Measurements from ENCODE around the gene HHIPL1. TPM values are rescaled to one million over a fixed set of nuclear protein-coding genes. Genes with fewer than 3 reads are reported as not detected.

Gene HHIPL1
- total RNA-seq, 1 donor from 2014 or later = 0.86 TPM

DNA sequence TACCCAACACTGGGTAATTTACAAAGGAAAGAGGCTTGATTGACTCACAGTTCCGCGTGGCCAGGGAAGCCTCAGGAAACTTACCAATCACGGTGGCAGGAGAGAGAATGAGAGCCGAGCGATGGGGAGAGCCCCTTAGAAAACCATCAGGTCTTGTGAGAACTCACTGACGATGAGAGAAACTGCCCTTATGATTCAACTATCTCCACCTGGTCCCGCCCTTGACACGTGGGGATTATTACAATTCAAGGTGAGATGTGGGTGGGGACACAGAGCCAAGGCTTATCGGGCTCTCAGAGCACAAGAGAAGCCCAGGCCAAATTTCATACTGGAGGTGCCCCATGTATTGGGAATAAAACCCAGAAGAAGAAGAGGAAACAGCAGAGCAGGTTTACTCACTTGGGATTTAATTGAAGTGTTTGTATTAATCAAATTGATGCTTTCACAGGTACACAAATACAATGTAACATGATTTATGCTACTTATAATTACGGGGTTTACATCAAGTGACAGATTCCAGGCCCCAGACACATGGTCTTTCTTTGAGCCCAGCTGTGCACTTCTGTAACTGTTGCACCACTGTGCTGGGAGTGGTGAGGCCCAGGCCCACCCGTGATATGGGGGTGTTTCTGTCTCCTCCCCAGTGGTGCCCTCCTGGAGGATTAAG is 32.7 kb upstream of the HHIPL1 start:
- Mint-ChIP-seq H3K4me3 (ENCODE audit: unreplicated experiment) (no peak overlapping the region), H3K27ac (ENCODE audit: unreplicated experiment) (peak overlapping the region; percentile 38), H3K36me3 (ENCODE audit: low read depth, unreplicated experiment) (no peaks in the 10 kb centered on the region), H3K9me3 (ENCODE audit: unreplicated experiment) (no peaks in the 10 kb centered on the region), H3K27me3 (ENCODE audit: low read depth, unreplicated experiment) (peaks cover 37% of the 10 kb centered on the region), H3K4me1 (ENCODE audit: low read depth, unreplicated experiment) (peaks cover 2% of the 10 kb centered on the region)
- DNase-seq (ENCODE audit: low read depth) = no peak
- Histone ChIP-seq H3K27ac (ENCODE audit: low read depth, low read length) (no peak overlapping the region), H3K27me3 (ENCODE audit: insufficient read depth, low read length) (no peaks in the 10 kb centered on the region), H3K4me2 (ENCODE audit: low read length) (no peak overlapping the region), H2AFZ (ENCODE audit: low read depth, low read length) (no peak overlapping the region), H3K9ac (ENCODE audit: low read length) (no peak overlapping the region), H4K20me1 (ENCODE audit: insufficient read depth, low read length) (no peaks in the 10 kb centered on the region), H3K4me3 (ENCODE audit: insufficient read depth, low read depth, low read length) (no peak overlapping the region), H3K79me2 (ENCODE audit: insufficient read depth, low read length) (no peaks in the 10 kb centered on the region), H3K9me3 (ENCODE audit: insufficient read depth, low read depth, low read length) (no peaks in the 10 kb centered on the region), H3K36me3 (ENCODE audit: insufficient read depth, low read length) (no peaks in the 10 kb centered on the region), H3K4me1 (ENCODE audit: insufficient read depth, low read length) (peaks cover 9% of the 10 kb centered on the region)
- no peak for FAIRE-seq
- TF ChIP-seq, protein P1, sequence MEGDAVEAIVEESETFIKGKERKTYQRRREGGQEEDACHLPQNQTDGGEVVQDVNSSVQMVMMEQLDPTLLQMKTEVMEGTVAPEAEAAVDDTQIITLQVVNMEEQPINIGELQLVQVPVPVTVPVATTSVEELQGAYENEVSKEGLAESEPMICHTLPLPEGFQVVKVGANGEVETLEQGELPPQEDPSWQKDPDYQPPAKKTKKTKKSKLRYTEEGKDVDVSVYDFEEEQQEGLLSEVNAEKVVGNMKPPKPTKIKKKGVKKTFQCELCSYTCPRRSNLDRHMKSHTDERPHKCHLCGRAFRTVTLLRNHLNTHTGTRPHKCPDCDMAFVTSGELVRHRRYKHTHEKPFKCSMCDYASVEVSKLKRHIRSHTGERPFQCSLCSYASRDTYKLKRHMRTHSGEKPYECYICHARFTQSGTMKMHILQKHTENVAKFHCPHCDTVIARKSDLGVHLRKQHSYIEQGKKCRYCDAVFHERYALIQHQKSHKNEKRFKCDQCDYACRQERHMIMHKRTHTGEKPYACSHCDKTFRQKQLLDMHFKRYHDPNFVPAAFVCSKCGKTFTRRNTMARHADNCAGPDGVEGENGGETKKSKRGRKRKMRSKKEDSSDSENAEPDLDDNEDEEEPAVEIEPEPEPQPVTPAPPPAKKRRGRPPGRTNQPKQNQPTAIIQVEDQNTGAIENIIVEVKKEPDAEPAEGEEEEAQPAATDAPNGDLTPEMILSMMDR (IDR thresholded peaks at IDR 0.05; ENCODE audit: insufficient read depth, low read depth, low read length) = no peak
- TF ChIP-seq EZH2 (IDR thresholded peaks at IDR 0.05; ENCODE audit: insufficient read depth, low read length) = no peak

DNA sequence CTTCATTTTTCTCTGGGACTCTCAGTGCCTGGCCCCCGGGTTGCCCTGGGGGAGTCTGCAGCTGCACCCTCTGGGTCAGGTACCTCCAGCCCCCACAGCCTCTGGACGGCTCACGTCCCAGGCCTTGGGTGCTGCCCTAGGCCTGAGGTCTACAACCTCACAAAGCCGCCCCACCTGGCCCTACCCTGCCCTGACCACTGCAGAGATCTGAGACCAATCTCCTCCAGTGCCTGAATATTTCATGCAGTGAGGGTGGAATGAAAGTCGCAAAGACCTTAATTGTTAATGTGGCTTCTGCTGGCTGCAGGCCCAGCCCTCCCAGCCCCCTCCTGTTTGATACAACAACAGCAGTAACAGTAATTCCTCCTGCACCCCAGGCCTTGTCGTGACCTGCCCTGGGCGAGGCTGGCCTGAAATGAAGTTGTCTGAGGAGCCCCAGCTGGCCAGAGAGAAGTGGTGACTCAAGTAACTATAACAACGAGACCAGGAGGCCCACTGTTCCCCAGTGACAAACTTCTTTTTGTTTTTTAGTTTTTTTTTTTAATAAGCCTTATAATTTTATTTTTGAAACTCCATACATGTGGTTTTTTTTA is 32.1 kb upstream of the HHIPL1 start:
- FAIRE-seq = no peak
- no peak overlapping the region for H3K4me2 ChIP-seq (ENCODE audit: low read length)

More for the DNA sequence above, 32.1 kb upstream of the HHIPL1 start:
- Histone ChIP-seq H3K36me3 (ENCODE audit: insufficient read depth, low read length) (no peaks in the 10 kb centered on the region), H3K27me3 (ENCODE audit: insufficient read depth, low read length) (no peaks in the 10 kb centered on the region), H3K79me2 (ENCODE audit: insufficient read depth, low read length) (no peaks in the 10 kb centered on the region), H3K9me3 (ENCODE audit: insufficient read depth, low read depth, low read length) (no peaks in the 10 kb centered on the region), H3K4me3 (ENCODE audit: insufficient read depth, low read depth, low read length) (no peak overlapping the region), H2AFZ (ENCODE audit: low read depth, low read length) (no peak overlapping the region), H3K9ac (ENCODE audit: low read length) (no peak overlapping the region), H3K4me1 (ENCODE audit: insufficient read depth, low read length) (peaks cover 9% of the 10 kb centered on the region), H4K20me1 (ENCODE audit: insufficient read depth, low read length) (no peaks in the 10 kb centered on the region), H3K27ac (ENCODE audit: low read depth, low read length) (no peak overlapping the region)
- no peak overlapping the region for H3K4me3 Mint-ChIP-seq (ENCODE audit: unreplicated experiment)
- TF ChIP-seq EZH2 (IDR thresholded peaks at IDR 0.05; ENCODE audit: insufficient read depth, low read length) = no peak
- TF ChIP-seq, protein P1 (IDR thresholded peaks at IDR 0.05; ENCODE audit: insufficient read depth, low read depth, low read length) = no peak
- peaks cover 35% of the 10 kb centered on the region for H3K27me3 Mint-ChIP-seq (ENCODE audit: low read depth, unreplicated experiment)
- peaks cover 2% of the 10 kb centered on the region for H3K4me1 Mint-ChIP-seq (ENCODE audit: low read depth, unreplicated experiment)
- peak overlapping the region; percentile 26 for H3K27ac Mint-ChIP-seq (ENCODE audit: unreplicated experiment)
- H3K9me3 Mint-ChIP-seq (ENCODE audit: unreplicated experiment) = no peaks in the 10 kb centered on the region
- peak; percentile 47 for DNase-seq (ENCODE audit: low read depth)
- H3K36me3 Mint-ChIP-seq (ENCODE audit: low read depth, unreplicated experiment) = no peaks in the 10 kb centered on the region
